D721Med (cell line): ENCODE data around the gene NFKBIZ.

Source experiments
- DNase-seq: peaks from one replicate; pipeline ENCODE4 v3.0.0; 2011; ENCODE audit warnings: low spot score; ENCODE audit not compliant: insufficient read length
- FAIRE-seq: peaks from 2 replicates; lab custom pipeline; 2011; peaks lifted over from hg19 to GRCh38; lab: Jason Lieb, UNC
- TF ChIP-seq, protein P1 (sequence below): IDR thresholded peaks from 2 replicates; pipeline ENCODE4 v1.5.1; 2012; ENCODE audit warnings: mild to moderate bottlenecking, control low read depth; ENCODE audit not compliant: insufficient read depth; ENCODE audit errors: missing control alignments

Gene NFKBIZ

DNA sequence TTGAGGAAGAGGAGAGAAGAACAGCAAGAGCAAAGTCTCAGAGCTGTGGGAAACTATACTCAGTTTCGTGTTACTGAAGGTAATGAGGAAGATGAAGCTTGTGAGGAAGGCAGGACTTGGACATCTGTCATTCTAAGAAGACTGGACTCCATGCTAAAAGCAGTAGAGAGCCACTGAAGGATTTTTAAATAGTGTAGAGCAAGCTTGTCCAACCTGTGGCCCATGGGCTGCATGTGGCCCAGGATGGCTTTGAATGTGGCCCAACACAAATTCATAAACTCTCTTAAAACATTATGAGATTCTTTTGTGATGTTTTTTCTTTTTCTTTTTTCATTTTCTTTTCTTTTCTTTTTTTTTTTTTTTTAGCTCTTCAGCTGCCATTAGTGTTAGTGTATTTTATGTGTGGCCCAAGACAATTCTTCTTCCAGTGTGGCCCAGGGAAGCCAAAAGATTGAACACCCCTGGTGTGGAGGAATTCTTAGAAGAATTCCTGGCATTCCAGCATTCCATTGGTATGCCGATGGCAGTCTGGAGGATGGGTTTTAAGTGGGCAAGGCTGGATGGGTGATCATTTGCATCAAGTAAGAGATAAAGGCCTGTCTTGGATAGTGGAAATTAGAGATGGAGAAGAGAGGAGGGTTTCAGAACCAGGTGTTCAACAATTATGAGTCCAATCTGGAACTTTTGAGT is 6.9 kb upstream of the NFKBIZ start:
- TF ChIP-seq, protein P1, sequence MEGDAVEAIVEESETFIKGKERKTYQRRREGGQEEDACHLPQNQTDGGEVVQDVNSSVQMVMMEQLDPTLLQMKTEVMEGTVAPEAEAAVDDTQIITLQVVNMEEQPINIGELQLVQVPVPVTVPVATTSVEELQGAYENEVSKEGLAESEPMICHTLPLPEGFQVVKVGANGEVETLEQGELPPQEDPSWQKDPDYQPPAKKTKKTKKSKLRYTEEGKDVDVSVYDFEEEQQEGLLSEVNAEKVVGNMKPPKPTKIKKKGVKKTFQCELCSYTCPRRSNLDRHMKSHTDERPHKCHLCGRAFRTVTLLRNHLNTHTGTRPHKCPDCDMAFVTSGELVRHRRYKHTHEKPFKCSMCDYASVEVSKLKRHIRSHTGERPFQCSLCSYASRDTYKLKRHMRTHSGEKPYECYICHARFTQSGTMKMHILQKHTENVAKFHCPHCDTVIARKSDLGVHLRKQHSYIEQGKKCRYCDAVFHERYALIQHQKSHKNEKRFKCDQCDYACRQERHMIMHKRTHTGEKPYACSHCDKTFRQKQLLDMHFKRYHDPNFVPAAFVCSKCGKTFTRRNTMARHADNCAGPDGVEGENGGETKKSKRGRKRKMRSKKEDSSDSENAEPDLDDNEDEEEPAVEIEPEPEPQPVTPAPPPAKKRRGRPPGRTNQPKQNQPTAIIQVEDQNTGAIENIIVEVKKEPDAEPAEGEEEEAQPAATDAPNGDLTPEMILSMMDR, result no peak
- no peak for DNase-seq
- no peak for FAIRE-seq

DNA sequence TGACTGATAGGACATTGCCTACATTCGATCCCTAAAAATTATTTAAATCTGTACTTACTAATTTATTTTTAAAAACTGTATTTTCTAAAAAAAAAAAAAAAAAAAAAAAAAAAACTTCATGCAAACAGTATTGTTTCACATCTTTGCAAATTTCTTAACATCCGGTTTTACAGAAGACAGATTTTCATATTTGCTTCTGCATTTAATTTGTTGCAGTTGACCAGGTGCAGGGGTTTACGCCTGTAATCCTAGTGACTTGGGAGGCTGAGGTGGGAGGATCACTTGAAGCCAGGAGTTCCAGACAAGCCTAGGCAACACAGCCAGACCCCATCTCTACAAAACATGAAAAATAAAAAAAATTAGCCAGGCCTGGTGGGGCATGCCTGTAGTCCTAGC is 6.4 kb upstream of the NFKBIZ start:
- FAIRE-seq, result no peak
- no peak for DNase-seq
- TF ChIP-seq, protein P1, result no peak

DNA sequence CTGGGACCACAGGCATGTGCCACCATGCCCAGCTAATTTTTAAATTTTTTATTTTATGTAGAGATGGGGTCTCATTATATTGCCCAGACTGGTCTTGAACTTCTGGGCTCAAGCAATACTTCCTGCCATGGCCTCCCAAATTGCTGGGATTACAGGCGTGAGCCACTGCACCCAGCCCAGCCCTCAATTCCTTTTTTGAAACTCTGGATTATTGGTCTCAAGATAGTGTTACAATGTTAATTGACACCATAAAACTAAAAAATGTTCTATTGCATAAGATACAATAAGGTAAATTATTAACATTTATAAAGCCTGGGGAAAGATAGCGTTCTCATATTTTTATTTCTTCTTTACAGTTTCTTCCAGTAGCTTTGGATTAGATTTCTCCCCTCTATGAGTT is 3.9 kb upstream of the NFKBIZ start:
- FAIRE-seq (no peak), DNase-seq (no peak)
- TF ChIP-seq, protein P1, result no peak

DNA sequence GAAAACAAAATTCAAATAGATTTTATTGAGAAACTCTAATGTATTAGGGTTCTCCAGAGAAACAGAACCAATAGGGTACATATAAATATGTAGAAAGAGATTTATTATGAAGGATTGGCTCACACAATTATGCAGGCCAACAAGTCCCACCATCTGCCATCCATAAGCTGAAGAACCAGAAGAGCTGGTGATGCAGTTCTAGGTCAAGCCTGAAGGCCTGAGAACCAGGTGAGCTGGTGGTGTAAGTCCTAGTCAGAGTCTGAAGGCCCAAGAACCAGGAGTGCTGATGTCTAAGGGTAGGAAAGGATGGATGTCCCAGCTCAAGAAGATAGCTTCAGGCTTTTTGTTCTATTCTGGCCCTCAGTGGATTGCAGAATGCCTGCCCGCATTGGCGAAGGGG is 2.6 kb upstream of the NFKBIZ start:
- no peak for DNase-seq
- no peak for FAIRE-seq
- TF ChIP-seq, protein P1, result no peak

DNA sequence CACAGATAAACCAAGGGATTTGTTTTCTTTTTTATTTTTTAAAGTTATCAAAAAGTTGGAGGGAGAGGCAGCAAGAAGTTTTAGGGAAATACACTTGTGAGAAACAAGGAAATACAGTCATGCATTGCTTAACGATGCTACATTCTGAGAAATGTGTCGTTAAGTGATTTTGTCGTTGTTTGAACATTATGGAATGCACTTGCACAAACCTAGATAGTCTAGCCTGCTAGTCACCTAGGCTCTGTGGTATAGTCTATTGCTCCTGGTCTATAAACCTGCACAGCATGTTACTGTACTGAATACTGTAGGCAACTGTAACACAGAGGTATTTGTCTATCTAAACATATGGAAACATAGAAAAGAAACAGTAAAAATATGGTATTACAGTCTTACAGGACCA is 2.0 kb upstream of the NFKBIZ start:
- TF ChIP-seq, protein P1, result no peak
- DNase-seq (no peak), FAIRE-seq (no peak)

DNA sequence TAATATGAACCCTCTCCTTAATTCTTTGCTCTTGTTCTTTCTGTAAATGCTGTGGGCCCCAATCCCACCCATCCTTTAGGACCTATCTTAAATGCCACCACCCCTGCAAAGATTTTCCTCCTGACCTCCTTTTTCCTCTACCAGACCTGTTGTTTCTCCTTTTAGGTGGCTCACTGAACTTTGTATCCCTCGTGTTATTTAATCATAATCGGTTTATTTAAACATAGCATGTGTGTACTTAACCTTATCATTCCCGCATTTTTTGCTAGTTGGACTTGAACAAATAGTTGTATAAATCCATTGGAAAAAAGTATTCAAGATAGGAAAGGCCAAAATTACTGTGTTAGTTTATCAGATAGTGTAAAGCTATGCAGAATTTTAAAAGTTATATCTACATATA is 988 bp upstream of the NFKBIZ start:
- FAIRE-seq (no peak), DNase-seq (no peak)
- TF ChIP-seq, protein P1, result no peak

DNA sequence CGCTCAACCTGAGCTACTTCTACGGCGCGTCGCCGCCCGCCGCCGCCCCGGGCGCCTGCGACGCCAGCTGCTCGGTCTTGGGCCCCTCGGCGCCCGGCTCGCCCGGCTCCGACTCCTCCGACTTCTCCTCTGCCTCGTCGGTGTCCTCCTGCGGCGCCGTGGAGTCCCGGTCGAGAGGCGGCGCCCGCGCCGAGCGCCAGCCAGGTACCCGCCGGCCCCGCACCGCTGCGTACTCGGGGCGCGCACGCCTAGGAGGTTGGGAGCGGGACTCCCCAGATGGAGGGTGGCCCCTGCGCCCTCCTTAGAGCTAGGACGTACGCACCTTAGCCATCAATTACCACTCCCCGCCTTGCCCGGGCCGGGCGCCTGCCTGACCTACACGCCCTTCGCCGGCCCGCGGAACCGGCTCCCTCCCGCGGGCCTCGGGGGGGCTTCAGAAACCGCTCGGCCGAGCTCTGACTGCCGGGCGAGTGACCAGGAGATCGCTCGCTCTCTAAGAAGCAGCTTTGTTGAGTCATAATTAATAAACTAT is 466 bp downstream of the NFKBIZ start:
- TF ChIP-seq, protein P1, result no peak
- DNase-seq (peak; percentile 14), FAIRE-seq (no peak)
